ENCODE measurements around the gene KIF16B. TPM values are rescaled to one million over a fixed set of nuclear protein-coding genes. Genes with fewer than 3 reads are reported as not detected.

Gene KIF16B
- total and polyA plus RNA-seq, 2 of the 8 experiments (the other 6 are each of a cell fraction or from before 2014, with no cell fraction given), result 3.0 to 9.2 TPM

DNA sequence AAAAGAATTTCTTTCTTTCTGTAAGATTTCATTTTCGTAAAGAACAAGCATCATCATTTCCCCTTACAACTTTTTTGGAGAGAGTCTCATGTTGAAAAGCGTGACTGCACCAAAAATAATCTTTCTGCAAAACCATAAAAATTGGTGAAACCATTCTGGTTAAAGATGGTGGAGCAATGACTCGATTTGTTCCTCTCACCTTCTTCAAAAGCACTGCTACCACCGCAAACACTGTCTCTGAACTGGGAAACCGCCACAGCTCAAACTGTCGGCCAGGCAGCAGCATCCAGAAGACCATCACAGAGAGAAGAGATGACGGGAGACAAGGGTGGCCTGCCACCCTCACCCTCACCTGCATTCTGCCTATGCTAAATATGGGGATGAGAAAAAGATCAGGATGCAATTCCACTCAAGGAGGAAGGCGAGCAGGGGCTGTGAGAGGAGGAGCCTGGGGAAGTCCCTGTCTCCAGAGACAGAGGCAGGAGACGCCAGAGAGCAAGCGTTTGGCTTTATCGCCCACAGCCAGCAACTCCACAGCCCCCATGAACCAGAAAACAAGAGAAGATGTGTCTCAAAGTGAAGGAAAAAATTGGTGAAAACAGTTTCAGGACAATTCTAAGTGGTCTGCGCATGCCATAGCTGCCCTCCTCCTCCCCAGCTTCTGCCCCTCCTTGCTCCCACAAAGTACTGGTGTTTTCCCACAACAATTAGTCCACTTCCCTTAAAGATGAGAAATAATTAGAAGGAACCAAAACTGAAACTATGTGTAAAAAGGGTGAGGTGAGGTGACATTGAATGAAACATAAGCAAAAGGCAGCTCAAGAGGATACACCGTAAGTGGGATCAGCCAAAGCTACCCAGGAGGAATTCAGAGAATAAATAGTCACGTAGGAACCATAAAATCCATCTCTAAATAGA, 255.5 kb downstream of the KIF16B start (continued):
- no peak for TF ChIP-seq SIX5 (IDR thresholded peaks at IDR 0.05; ENCODE audit: low read depth, low read length)
- TF ChIP-seq HDAC6 (IDR thresholded peaks at IDR 0.05; ENCODE audit: low read depth, low read length), result no peak
- TF ChIP-seq RAD21 (IDR thresholded peaks at IDR 0.05 in 1 of 2, conservative IDR thresholded peaks at IDR 0.05 in 1 of 2; ENCODE audit: low read depth in 2 of 2, low read length in 2 of 2), result no peak
- TF ChIP-seq EZH2 (IDR thresholded peaks at IDR 0.05; ENCODE audit: low read depth, low read length, severe bottlenecking), result no peak
- TF ChIP-seq, protein P1, sequence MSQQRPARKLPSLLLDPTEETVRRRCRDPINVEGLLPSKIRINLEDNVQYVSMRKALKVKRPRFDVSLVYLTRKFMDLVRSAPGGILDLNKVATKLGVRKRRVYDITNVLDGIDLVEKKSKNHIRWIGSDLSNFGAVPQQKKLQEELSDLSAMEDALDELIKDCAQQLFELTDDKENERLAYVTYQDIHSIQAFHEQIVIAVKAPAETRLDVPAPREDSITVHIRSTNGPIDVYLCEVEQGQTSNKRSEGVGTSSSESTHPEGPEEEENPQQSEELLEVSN (IDR thresholded peaks at IDR 0.05), result no peak
- no peak for TF ChIP-seq BCL11A (IDR thresholded peaks at IDR 0.05; ENCODE audit: low read depth in 2 of 2, low read length in 2 of 2)
- TF ChIP-seq, protein P2, sequence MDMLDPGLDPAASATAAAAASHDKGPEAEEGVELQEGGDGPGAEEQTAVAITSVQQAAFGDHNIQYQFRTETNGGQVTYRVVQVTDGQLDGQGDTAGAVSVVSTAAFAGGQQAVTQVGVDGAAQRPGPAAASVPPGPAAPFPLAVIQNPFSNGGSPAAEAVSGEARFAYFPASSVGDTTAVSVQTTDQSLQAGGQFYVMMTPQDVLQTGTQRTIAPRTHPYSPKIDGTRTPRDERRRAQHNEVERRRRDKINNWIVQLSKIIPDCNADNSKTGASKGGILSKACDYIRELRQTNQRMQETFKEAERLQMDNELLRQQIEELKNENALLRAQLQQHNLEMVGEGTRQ (IDR thresholded peaks at IDR 0.05; ENCODE audit: low read length), result no peak

Measured in H1 (cell line).